Fibroblast of the aortic adventitia (primary cell): ENCODE results near the gene SRP14. TPM values are rescaled to one million over a fixed set of nuclear protein-coding genes. Genes with fewer than 3 reads are reported as not detected.

Source experiments
- DNase-seq: peaks from one replicate; pipeline ENCODE4 v3.0.0-alpha.2; 2010; ENCODE audit warnings: low read depth
- H3K4me3 ChIP-seq: 2 replicates; pipeline ENCODE4 v1.5.1; 2011; ENCODE audit warnings: low read depth, mild to moderate bottlenecking, control low read depth, low read length, moderate library complexity
- total RNA-seq: library from RNA; depleted of rRNA; stranded (reverse); fragments of >200 nt; gene quantifications from 2 replicates; pipeline ENCODE4 v1.2.3, GENCODE V29; 2012; ENCODE audit warnings: low replicate concordance
- TF ChIP-seq, protein P1 (sequence below): IDR thresholded peaks from 2 replicates; pipeline ENCODE4 v1.5.1; 2011; ENCODE audit warnings: mild to moderate bottlenecking, low read length, control low read depth, inconsistent platforms; ENCODE audit not compliant: insufficient read depth

SRP14 gene
- total RNA-seq, 1 donor, result 204 TPM

DNA sequence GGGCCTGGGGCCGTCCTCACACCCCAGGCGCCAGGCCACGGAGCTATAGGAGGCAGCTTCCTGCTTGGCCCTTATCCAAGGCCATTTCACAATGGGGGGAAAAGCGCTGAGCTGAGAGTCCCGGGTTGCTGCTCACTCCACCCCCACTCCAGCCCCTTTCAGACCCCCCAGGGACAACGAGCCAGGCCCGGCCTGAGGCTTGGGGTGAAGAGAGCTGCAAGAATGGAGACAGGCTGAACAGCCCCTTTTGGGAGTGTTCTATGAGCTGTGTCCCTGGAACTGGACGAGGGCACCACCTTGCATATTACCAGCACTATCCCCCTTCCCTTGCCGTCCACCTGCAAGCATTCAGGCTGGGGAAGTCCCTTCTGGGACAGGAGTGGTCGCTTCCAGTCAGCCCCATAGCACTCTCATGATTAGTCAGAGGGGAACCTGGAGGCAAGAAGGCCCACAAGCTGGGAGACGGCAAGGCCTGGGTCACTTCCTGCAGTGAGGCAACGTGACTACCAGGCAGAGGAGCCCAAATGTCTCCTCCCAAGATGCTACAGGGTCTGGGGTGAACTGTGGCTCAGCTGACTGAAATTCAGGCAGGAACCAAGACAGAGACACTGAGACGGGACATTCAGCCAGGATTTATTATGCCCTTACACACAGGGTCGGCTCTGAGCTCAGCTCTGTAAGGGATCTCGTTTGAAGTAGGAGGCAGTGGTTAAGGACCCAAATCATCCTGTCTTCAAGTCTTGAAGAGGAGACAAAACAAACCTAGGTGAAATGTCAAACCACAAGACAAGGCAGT, 8.6 kb upstream of the SRP14 start:
- peak; percentile 50 for DNase-seq
- TF ChIP-seq, protein P1, sequence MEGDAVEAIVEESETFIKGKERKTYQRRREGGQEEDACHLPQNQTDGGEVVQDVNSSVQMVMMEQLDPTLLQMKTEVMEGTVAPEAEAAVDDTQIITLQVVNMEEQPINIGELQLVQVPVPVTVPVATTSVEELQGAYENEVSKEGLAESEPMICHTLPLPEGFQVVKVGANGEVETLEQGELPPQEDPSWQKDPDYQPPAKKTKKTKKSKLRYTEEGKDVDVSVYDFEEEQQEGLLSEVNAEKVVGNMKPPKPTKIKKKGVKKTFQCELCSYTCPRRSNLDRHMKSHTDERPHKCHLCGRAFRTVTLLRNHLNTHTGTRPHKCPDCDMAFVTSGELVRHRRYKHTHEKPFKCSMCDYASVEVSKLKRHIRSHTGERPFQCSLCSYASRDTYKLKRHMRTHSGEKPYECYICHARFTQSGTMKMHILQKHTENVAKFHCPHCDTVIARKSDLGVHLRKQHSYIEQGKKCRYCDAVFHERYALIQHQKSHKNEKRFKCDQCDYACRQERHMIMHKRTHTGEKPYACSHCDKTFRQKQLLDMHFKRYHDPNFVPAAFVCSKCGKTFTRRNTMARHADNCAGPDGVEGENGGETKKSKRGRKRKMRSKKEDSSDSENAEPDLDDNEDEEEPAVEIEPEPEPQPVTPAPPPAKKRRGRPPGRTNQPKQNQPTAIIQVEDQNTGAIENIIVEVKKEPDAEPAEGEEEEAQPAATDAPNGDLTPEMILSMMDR, result no peak
- no peak overlapping the region for H3K4me3 ChIP-seq

DNA sequence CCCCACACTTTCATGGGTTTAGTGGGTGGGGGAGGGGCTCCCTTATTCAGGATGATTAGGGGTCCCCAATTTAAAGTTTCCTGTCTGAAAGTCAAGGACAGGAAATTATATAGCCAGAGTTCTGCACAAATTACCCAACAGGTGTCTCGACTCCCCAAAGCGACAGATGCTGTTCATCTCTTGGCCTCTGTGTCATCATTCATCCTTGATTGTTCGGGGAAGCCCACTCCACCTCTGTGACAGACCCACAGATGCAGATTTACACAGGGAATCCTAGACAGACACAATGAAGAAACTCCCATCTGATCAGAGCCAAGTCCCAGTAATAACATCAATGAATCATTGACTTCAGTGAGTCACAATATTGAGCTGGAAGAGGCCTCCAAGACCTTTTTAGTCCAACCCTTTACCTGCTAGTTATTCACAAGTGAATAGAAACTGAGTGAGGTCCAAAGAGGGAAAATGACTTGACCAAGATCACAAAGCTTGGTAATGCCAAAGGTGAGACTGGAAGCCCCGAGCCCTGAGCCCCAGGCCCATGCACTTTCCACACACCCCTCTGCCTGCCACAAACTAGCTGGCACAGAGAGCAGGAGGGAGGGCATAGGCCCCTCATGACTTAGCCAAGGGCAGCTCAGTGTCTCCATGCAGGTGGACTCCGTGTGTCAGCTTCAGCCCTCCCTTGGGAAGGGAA, 7.9 kb upstream of the SRP14 start:
- peak; percentile 77 for DNase-seq
- no peak overlapping the region for H3K4me3 ChIP-seq
- TF ChIP-seq, protein P1, result no peak

DNA sequence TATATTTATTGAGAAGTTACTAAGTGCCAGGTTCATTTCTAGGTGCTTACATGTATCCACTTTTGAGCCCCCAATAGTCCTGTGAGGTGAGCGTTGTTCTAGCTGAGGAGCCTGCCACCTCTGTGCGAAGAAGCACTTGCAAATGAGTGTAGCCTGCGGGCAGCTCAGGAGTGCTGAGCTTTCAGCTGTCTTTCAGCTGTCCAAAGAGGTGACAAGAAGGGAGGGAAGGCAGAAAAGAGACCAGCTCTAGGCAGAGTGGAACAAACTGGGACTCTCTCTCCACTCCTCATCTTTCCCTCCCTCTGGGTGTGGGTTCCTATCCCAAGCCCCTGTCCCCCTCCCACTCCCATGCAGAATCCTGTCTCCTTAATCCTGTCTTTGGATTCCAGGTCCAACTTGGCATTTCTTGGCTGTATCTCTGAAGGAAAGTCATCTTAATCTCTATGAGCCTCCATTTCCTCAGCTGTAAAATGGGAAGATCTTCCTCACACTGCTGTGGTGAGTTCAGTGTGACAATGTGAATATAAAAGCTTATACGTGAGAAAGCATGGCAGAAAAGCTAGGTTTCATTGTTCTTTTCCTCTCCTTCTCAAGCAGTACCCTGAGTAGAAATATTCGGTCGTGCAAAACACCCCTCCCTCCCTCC, 6.7 kb upstream of the SRP14 start:
- TF ChIP-seq, protein P1, result no peak
- no peak for DNase-seq
- H3K4me3 ChIP-seq, result no peak overlapping the region

DNA sequence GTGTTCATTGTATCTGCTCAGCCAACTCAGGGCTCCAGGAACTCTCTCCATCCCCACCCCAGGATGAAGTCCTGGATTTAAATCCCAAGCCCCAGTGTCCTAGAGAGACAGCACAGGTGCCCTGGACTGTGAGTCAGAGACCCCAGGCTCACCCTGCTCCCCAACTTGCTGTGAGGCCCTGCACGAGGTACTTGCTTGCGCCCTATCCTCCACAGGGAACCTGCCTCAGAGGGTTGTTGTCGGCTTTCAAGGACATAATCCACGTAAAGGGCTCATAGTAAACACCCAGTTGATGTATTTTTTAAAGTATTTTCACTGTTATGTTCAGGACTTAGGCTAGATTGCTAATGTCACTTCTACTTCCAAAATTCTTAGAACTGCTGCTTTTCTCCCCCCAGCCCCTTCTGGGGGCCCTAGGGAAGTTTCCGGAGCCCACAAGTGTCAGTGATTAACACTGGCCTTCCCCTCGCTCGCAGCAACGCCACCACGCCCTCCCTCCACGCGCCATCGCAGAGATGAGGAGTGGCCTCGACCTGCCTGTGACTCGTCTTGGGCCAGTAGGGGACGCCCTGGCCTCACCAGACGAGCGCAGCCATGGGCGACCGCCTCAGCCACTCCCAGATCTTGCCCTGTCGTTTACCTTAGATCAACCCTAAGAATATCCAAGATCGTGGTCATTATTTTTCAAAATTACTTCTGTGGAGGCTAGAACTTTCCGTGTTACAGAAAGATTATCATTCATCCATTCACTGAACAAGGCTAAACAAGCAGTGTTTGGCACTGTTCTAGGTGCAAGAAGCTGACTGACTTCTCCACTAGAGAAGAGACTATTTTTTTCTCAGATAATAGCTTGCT, 6.0 kb upstream of the SRP14 start:
- peak; percentile 82 for DNase-seq
- TF ChIP-seq, protein P1, result peak; percentile 84
- H3K4me3 ChIP-seq, result peak overlapping the region; percentile 14

DNA sequence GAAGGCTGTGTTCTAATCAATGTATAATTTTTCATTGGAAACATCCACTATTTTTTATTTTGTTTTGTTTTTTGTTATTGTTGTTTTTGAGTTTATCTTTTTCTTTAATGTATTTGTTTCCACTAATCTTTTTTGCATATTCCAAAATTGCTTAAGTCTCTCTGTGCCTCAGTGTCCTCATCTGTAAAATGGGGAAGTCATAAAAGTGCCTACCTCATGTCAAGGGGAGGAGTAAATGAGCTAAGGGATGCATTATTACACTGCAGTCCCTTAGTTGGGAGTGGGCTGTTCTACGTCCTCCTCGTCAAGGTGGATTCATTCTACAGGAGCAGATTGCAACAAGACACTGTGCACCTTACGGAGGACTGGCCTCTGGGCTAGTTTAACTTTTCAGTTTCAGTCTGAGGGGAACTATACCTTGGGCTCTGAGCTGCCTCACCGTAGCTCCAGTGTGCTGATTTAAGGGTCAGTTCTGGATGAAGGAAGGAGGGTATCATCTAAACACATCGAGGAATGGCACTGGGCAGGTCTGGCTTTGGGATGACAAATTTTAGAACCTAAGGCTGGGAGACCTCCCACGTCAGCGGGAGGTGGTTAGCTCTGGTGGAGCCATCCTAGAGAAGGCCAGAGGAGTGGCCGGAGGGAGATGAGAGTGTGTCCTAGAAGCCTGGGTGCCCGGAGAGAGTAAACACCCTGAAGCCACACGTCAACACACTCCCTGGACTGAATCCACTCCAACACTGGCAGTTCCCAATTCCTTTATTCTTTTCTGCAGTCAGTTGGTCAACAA, 5.1 kb upstream of the SRP14 start:
- DNase-seq, result no peak
- no peak overlapping the region for H3K4me3 ChIP-seq
- TF ChIP-seq, protein P1, result no peak
